ENCODE data around the gene RHOU.

- no peak for TF ChIP-seq CTCF (IDR thresholded peaks at IDR 0.05)
- TF ChIP-seq POLR2A (IDR thresholded peaks at IDR 0.05), result no peak
Observed at GRCh38 chr1:228739826-228740225, 4.5 kb downstream of the RHOU start.
